Measurements from ENCODE around the gene DNPH1. TPM values are rescaled to one million over a fixed set of nuclear protein-coding genes. Genes with fewer than 3 reads are reported as not detected.
A peak's percentile ranks its signal among the peaks of the same experiment; 100 is the strongest.

DNPH1 gene
- total RNA-seq, 1 donor from 2014 or later = 299 TPM

GRCh38 chr6:43250992-43251373, 21.7 kb upstream of the DNPH1 start:
- DNase-seq (ENCODE audit: low read depth) = no peak

GRCh38 chr6:43248791-43249190, 19.5 kb upstream of the DNPH1 start:
- TF ChIP-seq CTCF (conservative IDR thresholded peaks at IDR 0.05; ENCODE audit: low read depth, low read length) = no peak
- no peak overlapping the region for H3K4me3 ChIP-seq (ENCODE audit: low read depth, low read length)
- DNase-seq (ENCODE audit: low read depth) = no peak

More at GRCh38 chr6:43250992-43251373, 21.7 kb upstream of the DNPH1 start:
- no peak for TF ChIP-seq CTCF (conservative IDR thresholded peaks at IDR 0.05; ENCODE audit: low read depth, low read length)
- H3K4me3 ChIP-seq (ENCODE audit: low read depth, low read length) = no peak overlapping the region

- DNase-seq (ENCODE audit: low read depth) = no peak
- peak overlapping the region; percentile 70 for H3K4me3 ChIP-seq (ENCODE audit: low read depth, low read length)
- TF ChIP-seq CTCF (conservative IDR thresholded peaks at IDR 0.05; ENCODE audit: low read depth, low read length) = no peak
Measured at GRCh38 chr6:43248101-43248500, 18.8 kb upstream of the DNPH1 start.

- no peak for TF ChIP-seq CTCF (conservative IDR thresholded peaks at IDR 0.05; ENCODE audit: low read depth, low read length)
- DNase-seq (ENCODE audit: low read depth) = no peak
- peak overlapping the region; percentile 70 for H3K4me3 ChIP-seq (ENCODE audit: low read depth, low read length)
Measured at GRCh38 chr6:43247114-43247999, 18.1 kb upstream of the DNPH1 start.

- peak overlapping the region; percentile 70 for H3K4me3 ChIP-seq (ENCODE audit: low read depth, low read length)
- DNase-seq (ENCODE audit: low read depth) = peak; percentile 56
- no peak for TF ChIP-seq CTCF (conservative IDR thresholded peaks at IDR 0.05; ENCODE audit: low read depth, low read length)
Measured at GRCh38 chr6:43246301-43247113, 17.2 kb upstream of the DNPH1 start.

- DNase-seq (ENCODE audit: low read depth) = no peak
- no peak for TF ChIP-seq CTCF (conservative IDR thresholded peaks at IDR 0.05; ENCODE audit: low read depth, low read length)
Measured at GRCh38 chr6:43243664-43244321, 14.5 kb upstream of the DNPH1 start.

More at GRCh38 chr6:43243664-43244321, 14.5 kb upstream of the DNPH1 start:
- H3K4me3 ChIP-seq (ENCODE audit: low read depth, low read length) = no peak overlapping the region
